ENCODE measurements around the gene FAAP20. TPM values are rescaled to one million over a fixed set of nuclear protein-coding genes. Genes with fewer than 3 reads are reported as not detected.
"Not testable (repeated sequence)": the region's sequence is repeated elsewhere in the genome, so short reads cannot be mapped to it uniquely, and the experiment has no call there.

FAAP20 gene
- total RNA-seq, 2 donors from 2014 or later = 19.8 to 23.6 TPM

- Histone ChIP-seq H3K27ac (no peak overlapping the region), H3K9me3 (no peaks in the 10 kb centered on the region), H3K36me3 (replicated peaks in 1 of 2; ENCODE audit: insufficient read depth in 1 of 2, low read depth in 2 of 2) (no peaks in the 10 kb centered on the region), H3K4me1 (no peaks in the 10 kb centered on the region), H3K4me3 (no peak overlapping the region), H3K27me3 (no peaks in the 10 kb centered on the region)
- intact Hi-C loops (cut with DNase I) = no loop called here
- ATAC-seq = no peak
- DNase-seq = no peak
- WGBS, 2 donors = 69 to 85% methylated on average over 19 of the region's 19 CpGs
- TF ChIP-seq POLR2A (IDR thresholded peaks at IDR 0.05) = no peak
- TF ChIP-seq CTCF (IDR thresholded peaks at IDR 0.05) = no peak
These were observed 43.8 kb downstream of the FAAP20 start for GRCh38 chr1:2150801-2151200.

- TF ChIP-seq CTCF (IDR thresholded peaks at IDR 0.05) (no peak), POLR2A (IDR thresholded peaks at IDR 0.05) (peak in 2 of 3 donors; percentile 13 to 26)
- no peaks in the 10 kb centered on the region for H3K4me1 ChIP-seq
- no peak overlapping the region for H3K27ac ChIP-seq
- no peaks in the 10 kb centered on the region for H3K9me3 ChIP-seq
- intact Hi-C loops (cut with DNase I) = no loop called here
- ATAC-seq (no peak), DNase-seq (peak in 1 of 4 donors; percentile 56)
- H3K36me3 ChIP-seq (replicated peaks in 1 of 2; ENCODE audit: insufficient read depth in 1 of 2, low read depth in 2 of 2) = no peaks in the 10 kb centered on the region
- H3K4me3 ChIP-seq = no peak overlapping the region
- H3K27me3 ChIP-seq = no peaks in the 10 kb centered on the region
- WGBS, 2 donors = 62 to 96% methylated on average over 13 to 14 of the region's 14 CpGs
These were observed 45.9 kb downstream of the FAAP20 start for GRCh38 chr1:2148691-2149090.

GRCh38 chr1:2147869-2148268, 46.7 kb downstream of the FAAP20 start:
- DNase-seq; H3K4me1 ChIP-seq; ATAC-seq; H3K9me3 ChIP-seq; intact Hi-C loops (cut with DNase I); H3K36me3 ChIP-seq (replicated peaks in 1 of 2; ENCODE audit: insufficient read depth in 1 of 2, low read depth in 2 of 2); H3K27me3 ChIP-seq; H3K27ac ChIP-seq; H3K4me3 ChIP-seq: not testable (repeated sequence)
- 89 to 93% methylated on average over 5 of the region's 5 CpGs for WGBS, 2 donors

DNA sequence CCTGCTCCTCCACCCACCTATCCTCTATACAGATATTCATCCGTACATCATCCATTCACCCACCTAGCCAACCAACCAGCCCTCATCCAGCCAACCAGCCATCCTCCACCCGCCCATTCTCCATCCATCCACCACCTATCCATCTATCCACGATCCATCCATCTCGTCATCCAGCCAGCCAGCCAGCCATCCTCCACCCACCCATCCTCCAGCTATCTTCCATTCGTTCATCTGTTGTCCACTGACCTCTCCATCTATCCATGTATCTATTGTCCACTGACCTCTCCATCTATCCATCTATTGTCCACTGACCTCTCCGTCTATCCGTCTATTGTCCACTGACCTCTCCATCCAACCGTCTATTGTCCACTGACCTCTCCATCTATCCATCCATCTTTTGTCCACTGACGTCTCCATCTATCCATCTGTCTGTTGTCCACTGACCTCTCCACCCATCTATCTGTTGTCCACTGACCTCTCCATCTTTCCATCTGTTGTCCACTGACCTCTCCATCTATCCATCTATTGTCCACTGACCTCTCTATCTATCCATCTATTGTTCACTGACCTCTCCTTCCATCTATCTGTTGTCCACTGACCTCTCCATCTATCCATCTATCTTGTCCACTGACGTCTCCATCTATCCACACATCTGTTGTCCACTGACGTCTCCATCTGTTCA, 47.6 kb downstream of the FAAP20 start:
- DNase-seq = no peak
- H3K9me3 ChIP-seq = no peaks in the 10 kb centered on the region
- H3K36me3 ChIP-seq (replicated peaks in 1 of 2; ENCODE audit: insufficient read depth in 1 of 2, low read depth in 2 of 2) = no peaks in the 10 kb centered on the region
- no peaks in the 10 kb centered on the region for H3K4me1 ChIP-seq
- intact Hi-C loops (cut with DNase I) = no loop called here
- H3K4me3 ChIP-seq = no peak overlapping the region
- no peak for TF ChIP-seq CTCF (IDR thresholded peaks at IDR 0.05)
- no peak for TF ChIP-seq POLR2A (IDR thresholded peaks at IDR 0.05)
- no peak overlapping the region for H3K27ac ChIP-seq
- 86 to 88% methylated on average over 11 of the region's 11 CpGs for WGBS, 2 donors
- ATAC-seq = no peak
- H3K27me3 ChIP-seq = no peaks in the 10 kb centered on the region

GRCh38 chr1:2145946-2146835, 48.4 kb downstream of the FAAP20 start:
- TF ChIP-seq POLR2A (IDR thresholded peaks at IDR 0.05) = no peak
- TF ChIP-seq CTCF (IDR thresholded peaks at IDR 0.05) = no peak
- Histone ChIP-seq H3K4me1 (no peaks in the 10 kb centered on the region), H3K36me3 (replicated peaks in 1 of 2; ENCODE audit: insufficient read depth in 1 of 2, low read depth in 2 of 2) (no peaks in the 10 kb centered on the region), H3K9me3 (no peaks in the 10 kb centered on the region), H3K27me3 (no peaks in the 10 kb centered on the region), H3K27ac (no peak overlapping the region), H3K4me3 (no peak overlapping the region)
- DNase-seq (no peak), ATAC-seq (no peak)
- 88 to 94% methylated on average over 13 to 19 of the region's 19 CpGs for WGBS, 2 donors
- intact Hi-C loops (cut with DNase I) = no loop called here
